Activated CD8-positive, alpha-beta memory T cell treated with anti-CD3 and anti-CD28 coated beads, Interleukin-2, amount 10 ng/mL, durations not matched to agents 7 days and 5 days (primary cell): ENCODE data around the gene ZNF442. TPM values are rescaled to one million over a fixed set of nuclear protein-coding genes. Genes with fewer than 3 reads are reported as not detected.
"Not testable (repeated sequence)": the region's sequence is repeated elsewhere in the genome, so short reads cannot be mapped to it uniquely, and the experiment has no call there.

Source experiments
- ATAC-seq: fragments of 150-1000 bp; cut with Tn5 transposase; one replicate; pipeline ENCODE4 v1.10.0; 2021; ENCODE audit warnings: moderate library complexity
- CTCF ChIA-PET: fragments of 350-600 bp; sonication (Branson Sonifier 250); formaldehyde crosslinking; loops from one replicate; lab custom pipeline; 2021; ENCODE audit warnings: antibody characterized with exemption; lab: Charles Lee
- DNase-seq: peaks from one replicate; pipeline ENCODE4 v3.0.0-alpha.2; 2020
- H3K27ac Mint-ChIP-seq: one replicate; pipeline ENCODE4 v1.8.0; 2021; ENCODE audit warnings: mild to moderate bottlenecking, mixed read lengths
- H3K27me3 Mint-ChIP-seq: one replicate; pipeline ENCODE4 v1.8.0; 2021; ENCODE audit warnings: mixed read lengths
- H3K36me3 Mint-ChIP-seq: one replicate; pipeline ENCODE4 v1.8.0; 2021; ENCODE audit warnings: mild to moderate bottlenecking, mixed read lengths
- H3K4me1 Mint-ChIP-seq: one replicate; pipeline ENCODE4 v1.8.0; 2021; ENCODE audit warnings: mixed read lengths
- H3K4me3 Mint-ChIP-seq: one replicate; pipeline ENCODE4 v1.8.0; 2021; ENCODE audit warnings: mild to moderate bottlenecking, moderate library complexity, mixed read lengths
- H3K9me3 Mint-ChIP-seq: one replicate; pipeline ENCODE4 v1.8.0; 2022; ENCODE audit warnings: low read depth, mixed read lengths
- total RNA-seq, 2 experiments: library from RNA; stranded (reverse); gene quantifications; one replicate each; pipeline ENCODE4 v1.2.3, GENCODE V29; 2021

ZNF442 gene
- total RNA-seq, 2 experiments from 2014 or later, result 0.55 to 0.56 TPM

DNA sequence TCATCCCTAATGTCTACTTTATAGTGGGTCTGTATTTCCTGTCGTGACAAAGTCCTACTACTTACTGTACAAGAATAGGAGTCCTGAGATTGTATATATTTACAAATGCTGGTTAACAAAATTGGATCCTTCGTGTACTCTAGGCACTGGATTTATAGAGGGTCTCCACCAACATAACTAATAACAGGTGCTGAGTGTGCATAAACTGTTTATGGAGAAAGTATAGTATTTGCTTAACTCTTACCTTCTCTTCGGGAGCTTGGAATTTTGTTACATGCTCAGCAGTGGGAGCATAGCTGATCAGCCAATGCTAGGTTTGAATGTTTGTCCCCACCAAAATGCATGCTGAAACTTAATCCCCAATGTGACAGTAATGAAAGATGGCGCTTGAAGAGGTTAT is 12.1 kb downstream of the ZNF442 start:
- Mint-ChIP-seq H3K9me3 (peaks cover 47% of the 10 kb centered on the region), H3K4me3 (no peak overlapping the region), H3K4me1 (no peaks in the 10 kb centered on the region), H3K27ac (no peak overlapping the region), H3K27me3 (no peaks in the 10 kb centered on the region), H3K36me3 (peaks cover 44% of the 10 kb centered on the region)
- DNase-seq, result no peak
- ATAC-seq, result no peak
- CTCF ChIA-PET, result no interaction called here

- Mint-ChIP-seq H3K36me3 (peaks cover 47% of the 10 kb centered on the region), H3K9me3 (peaks cover 48% of the 10 kb centered on the region), H3K4me1 (no peaks in the 10 kb centered on the region), H3K27ac (no peak overlapping the region), H3K27me3 (no peaks in the 10 kb centered on the region), H3K4me3 (no peak overlapping the region)
- CTCF ChIA-PET, result no interaction called here
- no peak for ATAC-seq
- DNase-seq, result no peak
These were observed 14.6 kb downstream of the ZNF442 start for GRCh38 chr19:12350890-12351197.

DNA sequence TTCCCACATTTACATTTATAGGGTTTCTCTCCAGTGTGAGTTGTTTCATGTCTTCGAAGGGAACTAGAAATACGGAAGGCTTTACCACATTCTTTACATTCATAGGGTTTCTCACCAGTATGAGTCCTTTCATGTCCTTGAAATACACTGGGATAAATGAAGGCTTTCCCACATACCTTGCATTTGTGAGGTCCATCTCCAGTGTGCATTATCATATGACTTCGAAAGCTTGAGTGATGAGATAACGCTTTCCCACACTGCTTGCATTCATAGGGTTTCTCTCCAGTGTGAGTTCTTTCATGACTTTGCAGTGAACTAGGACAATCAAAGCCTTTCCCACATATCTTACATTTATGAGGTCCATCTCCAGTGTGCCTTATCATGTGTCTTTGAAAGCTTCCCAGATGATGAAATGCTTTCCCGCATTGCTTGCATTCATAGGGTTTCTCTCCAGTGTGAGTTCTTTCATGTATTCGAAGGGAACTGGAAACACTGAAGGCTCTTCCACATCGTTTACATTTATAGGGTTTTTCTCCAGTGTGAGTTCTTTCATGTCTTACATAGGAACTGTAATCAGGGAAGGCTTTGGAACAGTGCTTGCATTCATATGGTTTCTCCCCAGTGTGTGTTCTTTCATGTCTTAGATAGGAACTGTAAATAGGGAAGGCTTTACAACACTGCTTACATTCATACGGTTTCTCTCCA is 15.1 kb downstream of the ZNF442 start:
- CTCF ChIA-PET, result no interaction called here
- no peak overlapping the region for H3K4me3 Mint-ChIP-seq
- H3K27me3 Mint-ChIP-seq, result no peaks in the 10 kb centered on the region
- no peak for DNase-seq
- H3K36me3 Mint-ChIP-seq, result peaks cover 50% of the 10 kb centered on the region
- no peak overlapping the region for H3K27ac Mint-ChIP-seq
- no peaks in the 10 kb centered on the region for H3K4me1 Mint-ChIP-seq
- peaks cover 48% of the 10 kb centered on the region for H3K9me3 Mint-ChIP-seq
- no peak for ATAC-seq

GRCh38 chr19:12346896-12347295 is 18.6 kb downstream of the ZNF442 start:
- CTCF ChIA-PET, result no interaction called here
- Mint-ChIP-seq H3K4me3 (no peak overlapping the region), H3K36me3 (peaks cover 35% of the 10 kb centered on the region), H3K27me3 (no peaks in the 10 kb centered on the region), H3K4me1 (no peaks in the 10 kb centered on the region), H3K27ac (no peak overlapping the region), H3K9me3 (peaks cover 39% of the 10 kb centered on the region)
- ATAC-seq, result no peak
- DNase-seq, result no peak

- H3K9me3 Mint-ChIP-seq, result peaks cover 31% of the 10 kb centered on the region
- no peak for DNase-seq
- CTCF ChIA-PET, result interaction anchor here (1.0 kb wide), 1 partner anchor 12 kb away, joined by 4 read pairs; the partner anchor contains the start of gene ZNF563
- H3K27ac Mint-ChIP-seq, result no peak overlapping the region
- peaks cover 26% of the 10 kb centered on the region for H3K36me3 Mint-ChIP-seq
- H3K4me1 Mint-ChIP-seq, result no peaks in the 10 kb centered on the region
- ATAC-seq, result no peak
- H3K27me3 Mint-ChIP-seq, result no peaks in the 10 kb centered on the region
- no peak overlapping the region for H3K4me3 Mint-ChIP-seq
These were observed 20.3 kb downstream of the ZNF442 start for GRCh38 chr19:12345197-12345596.

GRCh38 chr19:12333162-12334159 is 32.0 kb downstream of the ZNF442 start, which contains the start of gene ZNF563:
Gene ZNF563, minus strand, starts transcription at chr19:12333633. Its CDS starts 151 bp downstream, at chr19:12333482.
- peak within 1 kb of the TSS; percentile 94 for H3K4me3 Mint-ChIP-seq
- peak; percentile 98 for ATAC-seq
- CTCF ChIA-PET, result interaction anchor here (0.6 to 1.6 kb wide), 10 partner anchors 11 to 536 kb away, joined by 3 to 8 read pairs (median 4); partner anchors contain the start of genes ZNF44, ZNF443, ZNF491 and ZNF700
- H3K4me1 Mint-ChIP-seq, result peaks cover 28% of the 10 kb centered on the region
- H3K27ac Mint-ChIP-seq, result peak within 1 kb of the TSS; percentile 96
- H3K27me3 Mint-ChIP-seq, result no peaks in the 10 kb centered on the region
- peaks cover 3% of the 10 kb centered on the region for H3K9me3 Mint-ChIP-seq
- peak; percentile 98 for DNase-seq
- peaks cover 11% of the 10 kb centered on the region for H3K36me3 Mint-ChIP-seq

DNA sequence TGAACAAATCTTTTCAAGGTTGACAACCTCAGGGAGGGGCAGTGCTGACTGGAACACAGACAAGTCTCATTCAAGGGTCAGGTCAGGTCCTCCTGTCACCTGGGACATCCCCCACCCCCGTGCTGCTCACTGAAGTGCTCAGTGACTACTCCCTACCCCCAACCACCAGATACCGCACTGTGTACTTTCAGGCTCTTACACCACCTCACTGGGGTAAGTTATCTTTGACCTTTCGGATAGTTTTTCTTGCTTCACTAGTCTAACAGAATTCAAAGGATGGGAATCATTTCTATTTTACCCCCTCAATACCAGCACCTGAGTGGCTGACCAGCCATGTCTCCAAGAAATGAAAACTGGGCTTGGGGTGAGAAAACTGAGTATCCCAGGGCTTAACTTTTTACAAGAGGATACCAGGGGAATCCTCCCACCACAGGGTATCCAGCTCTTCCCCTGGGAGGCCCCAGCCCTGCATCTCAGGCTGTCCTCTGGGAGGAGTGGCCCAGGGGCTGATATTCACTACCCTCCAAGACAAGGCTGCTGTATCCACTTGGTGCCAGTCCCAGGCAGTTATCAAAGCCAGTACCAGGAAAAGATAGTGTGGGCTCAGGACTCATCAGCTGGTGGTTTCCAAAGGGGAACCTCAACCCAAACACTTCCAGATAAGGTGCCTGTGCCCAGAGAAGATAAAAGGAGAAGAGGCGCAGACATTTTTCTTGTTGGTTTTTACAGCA is 34.1 kb downstream of the ZNF442 start:
- DNase-seq (peak; percentile 53), ATAC-seq (no peak)
- H3K27me3 Mint-ChIP-seq, result no peaks in the 10 kb centered on the region
- peak overlapping the region; percentile 10 for H3K27ac Mint-ChIP-seq
- peak overlapping the region; percentile 94 for H3K4me3 Mint-ChIP-seq
- peaks cover 22% of the 10 kb centered on the region for H3K36me3 Mint-ChIP-seq
- CTCF ChIA-PET, result interaction anchor here (1.5 kb wide), 1 partner anchor 34 kb away, joined by 4 read pairs; the partner anchor contains the start of gene ZNF442
- peaks cover 28% of the 10 kb centered on the region for H3K4me1 Mint-ChIP-seq
- no peaks in the 10 kb centered on the region for H3K9me3 Mint-ChIP-seq

- Mint-ChIP-seq H3K4me3 (no peak overlapping the region), H3K36me3 (peaks cover 31% of the 10 kb centered on the region), H3K27ac (no peak overlapping the region), H3K9me3 (peaks cover 2% of the 10 kb centered on the region), H3K27me3 (no peaks in the 10 kb centered on the region), H3K4me1 (peaks cover 28% of the 10 kb centered on the region)
- no peak for ATAC-seq
- CTCF ChIA-PET, result no interaction called here
- DNase-seq, result no peak
These were observed 35.1 kb downstream of the ZNF442 start for GRCh38 chr19:12330340-12330739.

- H3K36me3 Mint-ChIP-seq, result peaks cover 56% of the 10 kb centered on the region
- peaks cover 2% of the 10 kb centered on the region for H3K4me1 Mint-ChIP-seq
- ATAC-seq, result no peak
- H3K4me3 Mint-ChIP-seq, result no peak overlapping the region
- DNase-seq, result no peak
- CTCF ChIA-PET, result no interaction called here
- H3K27me3 Mint-ChIP-seq, result no peaks in the 10 kb centered on the region
- no peak overlapping the region for H3K27ac Mint-ChIP-seq
- peaks cover 9% of the 10 kb centered on the region for H3K9me3 Mint-ChIP-seq
These were observed 39.8 kb downstream of the ZNF442 start for GRCh38 chr19:12325690-12326089.

DNA sequence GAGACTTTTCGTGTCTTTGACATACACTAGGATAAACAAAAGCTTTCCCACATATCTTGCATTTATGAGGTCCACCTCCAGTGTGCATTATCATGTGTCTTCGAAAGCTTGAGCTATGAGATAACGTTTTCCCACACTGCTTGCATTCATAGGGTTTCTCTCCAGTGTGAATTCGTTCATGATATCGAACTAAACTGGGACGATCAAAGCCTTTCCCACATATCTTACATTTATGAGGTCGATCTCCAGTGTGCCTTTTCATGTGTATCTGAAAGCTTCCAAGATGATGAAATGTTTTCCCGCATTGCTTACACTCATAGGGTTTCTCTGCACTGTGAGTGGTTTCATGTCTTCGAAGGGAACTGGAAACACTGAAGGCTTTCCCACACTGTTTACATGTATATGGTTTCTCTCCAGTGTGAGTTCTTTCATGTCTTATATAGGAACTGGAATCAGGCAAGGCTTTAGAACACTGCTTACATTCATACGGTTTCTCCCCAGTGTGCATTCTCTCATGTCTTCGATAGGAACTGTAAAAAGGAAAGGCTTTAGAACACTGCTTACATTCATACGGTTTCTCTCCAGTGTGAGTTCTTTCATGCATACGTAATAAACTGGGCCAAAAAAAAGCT is 46.6 kb downstream of the ZNF442 start:
- ATAC-seq, result no peak
- CTCF ChIA-PET, result interaction anchor here (0.7 kb wide), 1 partner anchor 14 kb away, joined by 3 read pairs; the partner anchor contains the start of gene ZNF563
- peaks cover 36% of the 10 kb centered on the region for H3K9me3 Mint-ChIP-seq

DNA sequence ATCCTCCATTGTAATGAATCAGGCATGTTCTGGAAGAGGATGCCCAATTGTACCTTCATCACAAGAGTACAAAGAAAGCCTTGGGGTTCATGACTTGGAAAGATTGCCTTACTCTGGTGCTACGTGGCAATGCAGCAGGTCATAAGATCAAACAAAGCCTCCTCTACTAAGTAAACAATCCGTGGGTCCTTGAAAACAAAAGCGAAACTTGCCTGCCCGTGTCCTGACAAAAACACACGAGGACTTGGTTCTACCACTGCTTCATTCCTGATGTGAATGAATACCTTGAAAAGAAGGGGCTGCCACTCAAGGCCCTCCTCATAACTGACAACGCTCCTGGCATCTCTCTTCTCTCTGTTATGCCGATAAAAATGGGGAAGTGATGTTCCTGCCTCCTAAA is 50.9 kb downstream of the ZNF442 start:
- ATAC-seq (no peak), DNase-seq (no peak)
- Mint-ChIP-seq H3K36me3 (peaks cover 39% of the 10 kb centered on the region), H3K27me3 (no peaks in the 10 kb centered on the region), H3K27ac (no peak overlapping the region), H3K9me3 (peaks cover 33% of the 10 kb centered on the region), H3K4me1 (peaks cover 3% of the 10 kb centered on the region), H3K4me3 (no peak overlapping the region)
- CTCF ChIA-PET, result interaction anchor here (0.5 kb wide), 1 partner anchor 12 kb away, joined by 3 read pairs; no protein-coding TSS in a partner anchor

More for the DNA sequence above, 46.6 kb downstream of the ZNF442 start:
- Mint-ChIP-seq H3K36me3 (peaks cover 64% of the 10 kb centered on the region), H3K4me3 (no peak overlapping the region), H3K4me1 (peaks cover 3% of the 10 kb centered on the region), H3K27me3 (no peaks in the 10 kb centered on the region), H3K27ac (no peak overlapping the region)
- no peak for DNase-seq

- ATAC-seq, CTCF ChIA-PET, DNase-seq, H3K9me3 Mint-ChIP-seq, H3K4me3 Mint-ChIP-seq, H3K27me3 Mint-ChIP-seq, H3K4me1 Mint-ChIP-seq, H3K27ac Mint-ChIP-seq: not testable (repeated sequence)
- peaks cover 12% of the 10 kb centered on the region for H3K36me3 Mint-ChIP-seq
These were observed 56.6 kb downstream of the ZNF442 start for GRCh38 chr19:12308891-12309290.
